Measurements from ENCODE around the gene EML1.

Gene EML1

GRCh38 chr14:99815696-99816095 lies 22.5 kb downstream of the EML1 start:
- Histone ChIP-seq H3K4me3 (replicated peaks; ENCODE audit: insufficient read depth, low read length) (no peak overlapping the region), H3K27ac (replicated peaks) (no peak overlapping the region), H3K27me3 (ENCODE audit: insufficient read depth, poor library complexity, severe bottlenecking) (peaks cover 30% of the 10 kb centered on the region)
- no peak for TF ChIP-seq POLR2AphosphoS5 (IDR thresholded peaks at IDR 0.05; ENCODE audit: low read depth)
- no peak for TF ChIP-seq GABPA (IDR thresholded peaks at IDR 0.05; ENCODE audit: low read depth)
- no peak for DNase-seq (ENCODE audit: low read depth in 1 of 2, low spot score in 1 of 2)

- DNase-seq (ENCODE audit: low read depth in 1 of 2, low spot score in 1 of 2), result no peak
- Histone ChIP-seq H3K27me3 (ENCODE audit: insufficient read depth, poor library complexity, severe bottlenecking) (peaks cover 31% of the 10 kb centered on the region), H3K4me3 (replicated peaks; ENCODE audit: insufficient read depth, low read length) (no peak overlapping the region), H3K27ac (replicated peaks) (no peak overlapping the region)
- no peak for TF ChIP-seq CTCF (IDR thresholded peaks at IDR 0.05; ENCODE audit: insufficient read depth, low read length)
- no peak for TF ChIP-seq POLR2AphosphoS5 (IDR thresholded peaks at IDR 0.05; ENCODE audit: low read depth)
- TF ChIP-seq GABPA (IDR thresholded peaks at IDR 0.05; ENCODE audit: low read depth), result no peak
- no peak for TF ChIP-seq SPI1 (IDR thresholded peaks at IDR 0.05; ENCODE audit: borderline replicate concordance, low read depth)
- TF ChIP-seq REST (IDR thresholded peaks at IDR 0.05; ENCODE audit: insufficient replicate concordance, low read depth), result no peak
These were observed 23.0 kb downstream of the EML1 start for GRCh38 chr14:99816217-99816616.

GRCh38 chr14:99816642-99817041 lies 23.4 kb downstream of the EML1 start:
- no peak for DNase-seq (ENCODE audit: low read depth in 1 of 2, low spot score in 1 of 2)
- TF ChIP-seq GABPA (IDR thresholded peaks at IDR 0.05; ENCODE audit: low read depth) (no peak), CTCF (IDR thresholded peaks at IDR 0.05; ENCODE audit: insufficient read depth, low read length) (no peak), POLR2AphosphoS5 (IDR thresholded peaks at IDR 0.05; ENCODE audit: low read depth) (no peak), REST (IDR thresholded peaks at IDR 0.05; ENCODE audit: insufficient replicate concordance, low read depth) (no peak), SPI1 (IDR thresholded peaks at IDR 0.05; ENCODE audit: borderline replicate concordance, low read depth) (no peak)
- Histone ChIP-seq H3K27ac (replicated peaks) (no peak overlapping the region), H3K27me3 (ENCODE audit: insufficient read depth, poor library complexity, severe bottlenecking) (peaks cover 31% of the 10 kb centered on the region), H3K4me3 (replicated peaks; ENCODE audit: insufficient read depth, low read length) (no peak overlapping the region)

GRCh38 chr14:99817331-99817730 lies 24.1 kb downstream of the EML1 start:
- no peak for DNase-seq (ENCODE audit: low read depth in 1 of 2, low spot score in 1 of 2)
- H3K27ac ChIP-seq (replicated peaks), result no peak overlapping the region
- TF ChIP-seq GABPA (IDR thresholded peaks at IDR 0.05; ENCODE audit: low read depth) (no peak), CTCF (IDR thresholded peaks at IDR 0.05; ENCODE audit: insufficient read depth, low read length) (no peak), REST (IDR thresholded peaks at IDR 0.05; ENCODE audit: insufficient replicate concordance, low read depth) (no peak), POLR2AphosphoS5 (IDR thresholded peaks at IDR 0.05; ENCODE audit: low read depth) (no peak), SPI1 (IDR thresholded peaks at IDR 0.05; ENCODE audit: borderline replicate concordance, low read depth) (no peak)
- no peak overlapping the region for H3K4me3 ChIP-seq (replicated peaks; ENCODE audit: insufficient read depth, low read length)
- H3K27me3 ChIP-seq (ENCODE audit: insufficient read depth, poor library complexity, severe bottlenecking), result peaks cover 31% of the 10 kb centered on the region
